ENCODE data around the gene AMDHD2. TPM values are rescaled to one million over a fixed set of nuclear protein-coding genes. Genes with fewer than 3 reads are reported as not detected.

The AMDHD2 gene
- total and polyA plus RNA-seq, 2 of the 13 experiments (the other 11 are each of a cell fraction or from before 2014, with no cell fraction given) = 33.5 to 39.1 TPM

DNA sequence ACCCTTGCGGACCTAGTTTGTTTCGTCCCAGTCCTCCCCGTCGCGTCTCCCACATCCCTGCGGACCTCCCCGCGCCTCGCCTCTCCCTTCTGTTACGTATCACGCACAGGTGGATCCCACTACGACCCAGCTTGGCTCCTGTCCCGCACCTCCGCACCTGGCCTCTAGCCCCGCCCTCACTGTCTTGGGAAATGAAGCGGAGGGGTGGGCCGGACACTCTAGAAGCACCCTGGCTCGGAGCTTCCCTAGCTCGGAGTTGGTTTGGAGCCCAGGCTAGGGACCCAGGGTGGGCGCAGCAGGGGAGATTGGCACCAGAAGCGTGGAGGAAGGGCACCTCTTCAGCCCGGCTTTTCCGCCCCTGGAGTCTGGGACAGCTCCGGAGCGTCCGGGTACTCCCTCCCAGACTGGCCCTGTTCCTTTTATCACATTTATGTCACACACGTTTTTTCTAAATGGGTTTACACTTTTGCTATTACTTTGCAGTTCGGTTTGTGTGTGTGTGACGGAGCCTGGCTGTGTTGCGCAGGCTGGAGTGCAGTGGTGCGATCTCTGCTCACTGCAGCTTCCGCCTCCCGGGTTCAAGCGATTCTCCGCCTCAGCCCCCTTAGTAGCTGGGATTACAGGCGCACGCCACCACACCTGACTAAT lies 12.4 kb downstream of the AMDHD2 start (continued):
- TF ChIP-seq, protein P1, sequence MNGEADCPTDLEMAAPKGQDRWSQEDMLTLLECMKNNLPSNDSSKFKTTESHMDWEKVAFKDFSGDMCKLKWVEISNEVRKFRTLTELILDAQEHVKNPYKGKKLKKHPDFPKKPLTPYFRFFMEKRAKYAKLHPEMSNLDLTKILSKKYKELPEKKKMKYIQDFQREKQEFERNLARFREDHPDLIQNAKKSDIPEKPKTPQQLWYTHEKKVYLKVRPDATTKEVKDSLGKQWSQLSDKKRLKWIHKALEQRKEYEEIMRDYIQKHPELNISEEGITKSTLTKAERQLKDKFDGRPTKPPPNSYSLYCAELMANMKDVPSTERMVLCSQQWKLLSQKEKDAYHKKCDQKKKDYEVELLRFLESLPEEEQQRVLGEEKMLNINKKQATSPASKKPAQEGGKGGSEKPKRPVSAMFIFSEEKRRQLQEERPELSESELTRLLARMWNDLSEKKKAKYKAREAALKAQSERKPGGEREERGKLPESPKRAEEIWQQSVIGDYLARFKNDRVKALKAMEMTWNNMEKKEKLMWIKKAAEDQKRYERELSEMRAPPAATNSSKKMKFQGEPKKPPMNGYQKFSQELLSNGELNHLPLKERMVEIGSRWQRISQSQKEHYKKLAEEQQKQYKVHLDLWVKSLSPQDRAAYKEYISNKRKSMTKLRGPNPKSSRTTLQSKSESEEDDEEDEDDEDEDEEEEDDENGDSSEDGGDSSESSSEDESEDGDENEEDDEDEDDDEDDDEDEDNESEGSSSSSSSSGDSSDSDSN (CRISPR knock-in tag; IDR thresholded peaks at IDR 0.05) = 0 out of 2 replicates have a peak, but pooled peaks have one; percentile 8
- TF ChIP-seq TCF12 (IDR thresholded peaks at IDR 0.05) (no peak), TCF12 (CRISPR knock-in tag; IDR thresholded peaks at IDR 0.05) (no peak), MAFG (CRISPR knock-in tag; IDR thresholded peaks at IDR 0.05) (no peak), NR2F2 (IDR thresholded peaks at IDR 0.05; ENCODE audit: borderline replicate concordance, low read depth) (no peak), ZBTB42 (CRISPR knock-in tag; IDR thresholded peaks at IDR 0.05) (no peak), ZNF274 (CRISPR knock-in tag; IDR thresholded peaks at IDR 0.05) (no peak), MBNL3 (CRISPR knock-in tag; conservative IDR thresholded peaks at IDR 0.05) (no peak), CENPT (CRISPR knock-in tag; IDR thresholded peaks at IDR 0.05; ENCODE audit: low read depth) (no peak), CBX1 (IDR thresholded peaks at IDR 0.05; ENCODE audit: low read depth) (no peak), SNAPC2 (CRISPR knock-in tag; IDR thresholded peaks at IDR 0.05) (peak; percentile 9; the same call in 1 of the 2 replicates), RCOR2 (CRISPR knock-in tag; IDR thresholded peaks at IDR 0.05) (no peak), YEATS4 (CRISPR knock-in tag; IDR thresholded peaks at IDR 0.05; ENCODE audit: borderline replicate concordance) (no peak), PHF5A (CRISPR knock-in tag; IDR thresholded peaks at IDR 0.05; ENCODE audit: low read depth, unreplicated experiment) (no peak), ZNF737 (CRISPR knock-in tag; IDR thresholded peaks at IDR 0.05; ENCODE audit: borderline replicate concordance) (no peak), TBX2 (CRISPR knock-in tag; IDR thresholded peaks at IDR 0.05; ENCODE audit: borderline replicate concordance) (no peak; the same call in 1 of the 2 replicates), ZFP37 (CRISPR knock-in tag; IDR thresholded peaks at IDR 0.05; ENCODE audit: borderline replicate concordance) (no peak)
- TF ChIP-seq, protein P2, sequence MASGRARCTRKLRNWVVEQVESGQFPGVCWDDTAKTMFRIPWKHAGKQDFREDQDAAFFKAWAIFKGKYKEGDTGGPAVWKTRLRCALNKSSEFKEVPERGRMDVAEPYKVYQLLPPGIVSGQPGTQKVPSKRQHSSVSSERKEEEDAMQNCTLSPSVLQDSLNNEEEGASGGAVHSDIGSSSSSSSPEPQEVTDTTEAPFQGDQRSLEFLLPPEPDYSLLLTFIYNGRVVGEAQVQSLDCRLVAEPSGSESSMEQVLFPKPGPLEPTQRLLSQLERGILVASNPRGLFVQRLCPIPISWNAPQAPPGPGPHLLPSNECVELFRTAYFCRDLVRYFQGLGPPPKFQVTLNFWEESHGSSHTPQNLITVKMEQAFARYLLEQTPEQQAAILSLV (CRISPR knock-in tag; IDR thresholded peaks at IDR 0.05; ENCODE audit: borderline replicate concordance) = 0 out of 2 replicates have a peak, but pooled peaks have one; percentile 45
- TF ChIP-seq, protein P3, sequence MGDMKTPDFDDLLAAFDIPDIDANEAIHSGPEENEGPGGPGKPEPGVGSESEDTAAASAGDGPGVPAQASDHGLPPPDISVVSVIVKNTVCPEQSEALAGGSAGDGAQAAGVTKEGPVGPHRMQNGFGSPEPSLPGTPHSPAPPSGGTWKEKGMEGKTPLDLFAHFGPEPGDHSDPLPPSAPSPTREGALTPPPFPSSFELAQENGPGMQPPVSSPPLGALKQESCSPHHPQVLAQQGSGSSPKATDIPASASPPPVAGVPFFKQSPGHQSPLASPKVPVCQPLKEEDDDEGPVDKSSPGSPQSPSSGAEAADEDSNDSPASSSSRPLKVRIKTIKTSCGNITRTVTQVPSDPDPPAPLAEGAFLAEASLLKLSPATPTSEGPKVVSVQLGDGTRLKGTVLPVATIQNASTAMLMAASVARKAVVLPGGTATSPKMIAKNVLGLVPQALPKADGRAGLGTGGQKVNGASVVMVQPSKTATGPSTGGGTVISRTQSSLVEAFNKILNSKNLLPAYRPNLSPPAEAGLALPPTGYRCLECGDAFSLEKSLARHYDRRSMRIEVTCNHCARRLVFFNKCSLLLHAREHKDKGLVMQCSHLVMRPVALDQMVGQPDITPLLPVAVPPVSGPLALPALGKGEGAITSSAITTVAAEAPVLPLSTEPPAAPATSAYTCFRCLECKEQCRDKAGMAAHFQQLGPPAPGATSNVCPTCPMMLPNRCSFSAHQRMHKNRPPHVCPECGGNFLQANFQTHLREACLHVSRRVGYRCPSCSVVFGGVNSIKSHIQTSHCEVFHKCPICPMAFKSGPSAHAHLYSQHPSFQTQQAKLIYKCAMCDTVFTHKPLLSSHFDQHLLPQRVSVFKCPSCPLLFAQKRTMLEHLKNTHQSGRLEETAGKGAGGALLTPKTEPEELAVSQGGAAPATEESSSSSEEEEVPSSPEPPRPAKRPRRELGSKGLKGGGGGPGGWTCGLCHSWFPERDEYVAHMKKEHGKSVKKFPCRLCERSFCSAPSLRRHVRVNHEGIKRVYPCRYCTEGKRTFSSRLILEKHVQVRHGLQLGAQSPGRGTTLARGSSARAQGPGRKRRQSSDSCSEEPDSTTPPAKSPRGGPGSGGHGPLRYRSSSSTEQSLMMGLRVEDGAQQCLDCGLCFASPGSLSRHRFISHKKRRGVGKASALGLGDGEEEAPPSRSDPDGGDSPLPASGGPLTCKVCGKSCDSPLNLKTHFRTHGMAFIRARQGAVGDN (CRISPR knock-in tag; IDR thresholded peaks at IDR 0.05) = peak; percentile 47; the same call in 1 of the 2 replicates
- TF ChIP-seq, protein P4, sequence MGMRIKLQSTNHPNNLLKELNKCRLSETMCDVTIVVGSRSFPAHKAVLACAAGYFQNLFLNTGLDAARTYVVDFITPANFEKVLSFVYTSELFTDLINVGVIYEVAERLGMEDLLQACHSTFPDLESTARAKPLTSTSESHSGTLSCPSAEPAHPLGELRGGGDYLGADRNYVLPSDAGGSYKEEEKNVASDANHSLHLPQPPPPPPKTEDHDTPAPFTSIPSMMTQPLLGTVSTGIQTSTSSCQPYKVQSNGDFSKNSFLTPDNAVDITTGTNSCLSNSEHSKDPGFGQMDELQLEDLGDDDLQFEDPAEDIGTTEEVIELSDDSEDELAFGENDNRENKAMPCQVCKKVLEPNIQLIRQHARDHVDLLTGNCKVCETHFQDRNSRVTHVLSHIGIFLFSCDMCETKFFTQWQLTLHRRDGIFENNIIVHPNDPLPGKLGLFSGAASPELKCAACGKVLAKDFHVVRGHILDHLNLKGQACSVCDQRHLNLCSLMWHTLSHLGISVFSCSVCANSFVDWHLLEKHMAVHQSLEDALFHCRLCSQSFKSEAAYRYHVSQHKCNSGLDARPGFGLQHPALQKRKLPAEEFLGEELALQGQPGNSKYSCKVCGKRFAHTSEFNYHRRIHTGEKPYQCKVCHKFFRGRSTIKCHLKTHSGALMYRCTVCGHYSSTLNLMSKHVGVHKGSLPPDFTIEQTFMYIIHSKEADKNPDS (CRISPR knock-in tag; IDR thresholded peaks at IDR 0.05) = no peak
